Measurements from ENCODE around the gene ANXA11.

Gene ANXA11

DNA sequence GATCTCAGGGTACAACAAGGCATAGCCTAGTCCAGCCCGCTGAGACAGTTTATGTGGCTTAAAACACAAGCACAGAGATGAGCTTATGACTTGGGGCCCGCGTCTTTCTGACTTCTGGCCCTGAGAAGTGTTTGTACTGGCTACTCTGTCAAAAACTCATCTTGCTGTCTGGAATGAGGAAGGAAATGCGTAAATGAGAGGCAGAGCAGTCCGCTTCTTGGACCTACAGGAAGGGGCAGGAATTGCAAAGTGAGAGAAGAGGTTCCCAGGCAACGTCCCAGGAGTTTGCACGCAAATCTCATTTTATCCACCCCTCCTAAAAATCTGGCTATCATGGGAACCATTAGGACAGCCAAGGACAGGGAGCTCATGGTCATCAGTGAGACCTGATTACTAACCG lies 5.5 kb downstream of the ANXA11 start:
- no peak for TF ChIP-seq POLR2AphosphoS5 (IDR thresholded peaks at IDR 0.05; ENCODE audit: low read depth, low read length)
- TF ChIP-seq FOXP2 (optimal IDR thresholded peaks at IDR 0.05; ENCODE audit: borderline replicate concordance, extremely low read depth, extremely low read length, insufficient read depth) = no peak

DNA sequence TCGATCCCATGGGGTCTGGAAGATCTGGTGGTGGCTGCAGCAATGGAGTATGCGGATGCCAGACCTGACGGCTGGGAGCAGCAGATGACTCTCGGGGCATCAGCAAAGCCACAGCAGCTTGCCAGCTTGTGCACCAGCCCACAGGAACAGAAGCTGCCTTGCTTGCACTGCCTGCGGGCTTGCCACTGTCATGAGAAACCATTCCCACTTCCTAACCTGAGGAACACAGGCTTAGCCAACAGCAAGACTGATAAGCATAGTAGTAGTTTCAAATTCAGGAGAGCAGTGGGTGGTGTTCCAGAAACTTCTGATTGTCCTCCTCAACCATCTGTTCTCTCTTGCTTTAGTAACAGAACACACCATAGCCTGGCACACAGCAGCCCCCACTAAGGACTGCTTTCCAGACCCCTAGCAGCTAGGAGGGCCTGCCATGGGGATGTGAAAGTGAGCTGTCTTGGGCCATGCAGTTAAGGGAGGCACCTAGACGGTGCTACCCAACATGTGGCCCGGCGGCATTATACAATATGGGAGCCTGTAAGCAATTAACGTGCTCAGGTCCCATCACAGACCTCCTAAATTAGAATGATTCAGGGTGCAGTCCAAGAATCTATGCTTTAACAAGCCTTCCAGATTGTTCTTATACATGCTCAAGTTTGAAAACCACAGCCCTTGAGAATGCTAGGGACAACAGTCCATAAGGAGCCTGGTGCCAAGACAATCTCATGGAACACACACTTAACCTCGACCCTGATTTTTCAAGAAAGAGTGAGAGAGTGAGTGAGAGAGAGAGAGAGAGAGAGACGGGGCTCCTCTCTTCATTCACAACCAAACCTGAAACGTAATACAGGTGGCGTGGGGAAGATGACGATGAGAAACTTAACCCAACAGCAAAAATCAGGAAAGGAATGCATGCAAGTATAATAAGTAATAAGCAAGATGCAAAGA lies 7.1 kb downstream of the ANXA11 start:
- no peak for TF ChIP-seq TAF1 (IDR thresholded peaks at IDR 0.05; ENCODE audit: borderline replicate concordance, insufficient read depth, low read length)
- TF ChIP-seq FOXP2 (optimal IDR thresholded peaks at IDR 0.05; ENCODE audit: borderline replicate concordance, extremely low read depth, extremely low read length, insufficient read depth) = no peak
- TF ChIP-seq POLR2AphosphoS5 (IDR thresholded peaks at IDR 0.05; ENCODE audit: low read depth, low read length) = no peak
- no peak for TF ChIP-seq SIN3A (IDR thresholded peaks at IDR 0.05; ENCODE audit: borderline replicate concordance, insufficient read depth, low read length)

- no peak for TF ChIP-seq REST (IDR thresholded peaks at IDR 0.05; ENCODE audit: insufficient read depth in 1 of 2, low read depth in 2 of 2, low read length in 2 of 2)
- no peak for TF ChIP-seq POLR2AphosphoS5 (IDR thresholded peaks at IDR 0.05; ENCODE audit: low read depth, low read length)
- TF ChIP-seq TAF1 (IDR thresholded peaks at IDR 0.05; ENCODE audit: borderline replicate concordance, insufficient read depth, low read length) = no peak
- TF ChIP-seq FOXP2 (optimal IDR thresholded peaks at IDR 0.05; ENCODE audit: borderline replicate concordance, extremely low read depth, extremely low read length, insufficient read depth) = no peak
- TF ChIP-seq SIN3A (IDR thresholded peaks at IDR 0.05; ENCODE audit: borderline replicate concordance, insufficient read depth, low read length) = no peak
Observed at GRCh38 chr10:80196950-80197315, 8.4 kb downstream of the ANXA11 start.

DNA sequence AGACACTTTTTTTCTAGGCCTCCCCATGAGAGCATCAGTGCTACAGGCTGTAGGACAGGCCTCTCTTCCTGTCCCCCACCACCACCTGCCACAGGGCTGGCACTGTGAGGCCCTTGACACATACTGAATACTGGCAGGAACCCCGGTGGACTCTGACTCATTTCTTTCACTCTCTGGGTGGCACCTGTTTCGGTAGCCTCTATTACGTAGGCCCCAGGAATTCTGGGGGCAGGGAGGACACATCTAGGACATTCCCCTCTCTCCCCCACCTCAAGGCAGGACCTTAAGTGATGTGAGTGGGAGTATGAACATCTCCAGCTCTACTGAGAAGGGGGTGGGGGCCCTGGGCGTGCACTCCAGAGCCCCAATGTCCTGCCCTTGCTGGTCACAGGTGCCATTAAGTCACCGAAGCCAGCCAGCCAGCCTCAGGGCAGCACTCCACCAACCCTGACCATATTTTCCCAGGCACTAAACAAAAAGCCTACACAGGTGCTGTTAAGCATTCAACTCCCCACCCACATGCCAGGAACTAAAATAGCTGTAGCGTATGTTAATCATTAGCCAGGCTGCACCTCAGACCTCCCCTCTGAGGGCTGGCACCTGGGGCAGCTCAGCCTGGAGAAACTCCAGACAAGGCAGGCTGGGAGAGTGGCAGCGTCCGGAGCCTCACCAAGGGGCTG lies 8.9 kb downstream of the ANXA11 start:
- TF ChIP-seq FOXP2 (optimal IDR thresholded peaks at IDR 0.05; ENCODE audit: borderline replicate concordance, extremely low read depth, extremely low read length, insufficient read depth) (no peak), SIN3A (IDR thresholded peaks at IDR 0.05; ENCODE audit: borderline replicate concordance, insufficient read depth, low read length) (no peak), POLR2AphosphoS5 (IDR thresholded peaks at IDR 0.05; ENCODE audit: low read depth, low read length) (no peak), REST (IDR thresholded peaks at IDR 0.05; ENCODE audit: insufficient read depth in 1 of 2, low read depth in 2 of 2, low read length in 2 of 2) (no peak), TAF1 (IDR thresholded peaks at IDR 0.05; ENCODE audit: borderline replicate concordance, insufficient read depth, low read length) (no peak)

GRCh38 chr10:80195046-80195574 lies 10.2 kb downstream of the ANXA11 start:
- TF ChIP-seq TAF1 (IDR thresholded peaks at IDR 0.05; ENCODE audit: borderline replicate concordance, insufficient read depth, low read length) (no peak), FOXP2 (optimal IDR thresholded peaks at IDR 0.05; ENCODE audit: borderline replicate concordance, extremely low read depth, extremely low read length, insufficient read depth) (no peak), REST (IDR thresholded peaks at IDR 0.05; ENCODE audit: insufficient read depth in 1 of 2, low read depth in 2 of 2, low read length in 2 of 2) (no peak), POLR2AphosphoS5 (IDR thresholded peaks at IDR 0.05; ENCODE audit: low read depth, low read length) (no peak), SIN3A (IDR thresholded peaks at IDR 0.05; ENCODE audit: borderline replicate concordance, insufficient read depth, low read length) (no peak)

All from PFSK-1 (cell line).